Sigmoid colon (tissue), 7 donors: ENCODE measurements around the gene MUC5AC. TPM values are rescaled to one million over a fixed set of nuclear protein-coding genes. Genes with fewer than 3 reads are reported as not detected.

ENCODE experiments used
- DNase-seq: peaks from one replicate; pipeline ENCODE4 v3.0.0-alpha.2; 2019
- H3K27ac ChIP-seq, 4 donors: fragments of 200-600 bp; sonication (generic); one replicate each; pipeline ENCODE4 v1.5.1; 2016 to 2019; ENCODE audit warnings: mild to moderate bottlenecking in 1 of 4
- H3K27me3 ChIP-seq, 3 donors: fragments of 200-600 bp; sonication (generic); one replicate each; pipeline ENCODE4 v1.5.1; 2019; ENCODE audit warnings: mild to moderate bottlenecking in 1 of 3
- H3K36me3 ChIP-seq, 4 donors: fragments of 200-600 bp; sonication (generic); one replicate each; pipeline ENCODE4 v1.5.1; 2016 to 2019
- H3K4me1 ChIP-seq, 4 donors: fragments of 200-600 bp; sonication (generic); one replicate each; pipeline ENCODE4 v1.5.1; 2017 to 2019
- H3K4me3 ChIP-seq, 4 donors: fragments of 200-600 bp; sonication (generic); one replicate each; pipeline ENCODE4 v1.5.1; 2017 to 2019; ENCODE audit warnings: mild to moderate bottlenecking in 2 of 4, moderate library complexity in 1 of 4
- H3K9me3 ChIP-seq, 4 donors: fragments of 200-600 bp in 3 of 4; sonication (generic) in 3 of 4; one replicate each; pipeline versions ENCODE4 v1.5.1 to v1.6.1; 2013 to 2019
- EP300 ChIP-seq, 4 donors: sonication (generic); formaldehyde crosslinking; IDR thresholded peaks; one replicate each; pipeline ENCODE4 v1.6.1; 2017; ENCODE audit warnings: antibody characterized with exemption in 4 of 4
- POLR2A ChIP-seq, 2 donors: fragments of 450-650 bp; IDR thresholded peaks; one replicate each; pipeline ENCODE4 v1.6.1; 2016; ENCODE audit warnings: antibody characterized with exemption in 2 of 2, mild to moderate bottlenecking in 2 of 2, moderate library complexity in 2 of 2
- POLR2AphosphoS5 ChIP-seq, 4 donors: sonication (generic); formaldehyde crosslinking; IDR thresholded peaks; one replicate each; pipeline ENCODE4 v1.6.1; 2017; ENCODE audit warnings: antibody characterized with exemption in 4 of 4
- WGBS, 2 donors: extraction: QIAGEN DNeasy Blood & Tissue Kit; methylation state at CpG; one replicate each; pipeline ENCODE4 v1.1.7; 2013; 5-methylcytosine and 5-hydroxymethylcytosine counted together
- intact Hi-C: fragments of 100-400 bp; cut with DNase I; formaldehyde crosslinking; loops from one replicate; pipeline ENCODE4 v1.15.1; 2023
- polyA plus RNA-seq, 3 donors: library from polyadenylated mRNA; stranded (reverse); fragments of 200-250 nt; gene quantifications; one replicate each; pipeline ENCODE4 v1.2.3, GENCODE V29; 2013
- total RNA-seq, 4 donors: library from RNA; depleted of rRNA; stranded (reverse); fragments of >200 nt; gene quantifications; one replicate each; pipeline ENCODE4 v1.1.0, GENCODE V29; 2016
- TF ChIP-seq, protein P1 (sequence below), 4 experiments: fragments of 450-650 bp in 3 of 4; fragments of 200-600 bp in 1 of 4; IDR thresholded peaks; one replicate each; pipeline ENCODE4 v1.5.1; 2016 to 2019; ENCODE audit warnings: antibody characterized with exemption in 4 of 4, mild to moderate bottlenecking in 3 of 4, moderate library complexity in 2 of 4
- donor health status: healthy with polysubstance abuse.
- donor health status: Bipolar disorder and iron deficiency.
- donor health status: healthy.

The MUC5AC gene
- total and polyA plus RNA-seq, 7 donors, result under 0.01 to 0.09 (median under 0.01) TPM; not detected in 4

DNA sequence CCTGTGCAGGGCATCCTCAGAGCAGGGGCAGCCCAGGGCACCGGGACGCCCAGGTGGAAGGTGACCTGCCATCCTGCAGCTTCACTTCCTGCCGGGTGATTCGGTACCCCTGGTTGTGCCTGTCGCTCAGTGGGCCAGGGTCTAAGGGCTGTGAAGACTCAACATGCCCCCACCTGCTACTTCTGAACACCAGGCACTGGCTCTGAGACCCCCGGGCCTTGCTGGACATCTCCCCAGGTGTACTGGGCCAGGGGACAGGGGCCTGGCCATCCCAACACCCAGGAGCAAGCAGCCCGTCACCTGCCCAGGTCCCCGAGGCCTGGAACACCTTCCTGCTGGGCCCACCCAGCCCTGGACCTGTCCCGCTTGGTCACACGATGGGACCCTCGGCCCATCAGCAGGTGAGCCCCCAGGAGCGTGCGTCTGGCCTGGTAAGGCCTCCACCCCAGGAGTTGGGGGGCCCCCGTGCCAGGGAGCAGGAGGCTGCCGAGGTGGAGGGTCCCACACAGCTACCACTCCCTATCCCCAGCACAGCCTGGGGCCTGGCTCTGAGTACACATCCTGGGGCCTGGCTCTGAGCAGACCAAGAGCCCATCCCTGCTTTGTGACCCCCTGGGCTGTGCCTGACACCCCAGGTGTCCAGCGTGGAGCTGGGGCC, 61.2 kb downstream of the MUC5AC start:
- H3K36me3 ChIP-seq, result no peaks in the 10 kb centered on the region
- DNase-seq, result peak; percentile 47
- no peak overlapping the region for H3K4me3 ChIP-seq
- intact Hi-C loops, result no loop called here
- H3K27ac ChIP-seq, result no peak overlapping the region
- H3K27me3 ChIP-seq, result peaks cover 7 to 56% (median 55%) of the 10 kb centered on the region in 3 donors
- no peaks in the 10 kb centered on the region for H3K9me3 ChIP-seq
- no peaks in the 10 kb centered on the region for H3K4me1 ChIP-seq
- TF ChIP-seq POLR2A (IDR thresholded peaks at IDR 0.05), result no peak
- TF ChIP-seq EP300 (IDR thresholded peaks at IDR 0.05), result no peak
- TF ChIP-seq, protein P1, sequence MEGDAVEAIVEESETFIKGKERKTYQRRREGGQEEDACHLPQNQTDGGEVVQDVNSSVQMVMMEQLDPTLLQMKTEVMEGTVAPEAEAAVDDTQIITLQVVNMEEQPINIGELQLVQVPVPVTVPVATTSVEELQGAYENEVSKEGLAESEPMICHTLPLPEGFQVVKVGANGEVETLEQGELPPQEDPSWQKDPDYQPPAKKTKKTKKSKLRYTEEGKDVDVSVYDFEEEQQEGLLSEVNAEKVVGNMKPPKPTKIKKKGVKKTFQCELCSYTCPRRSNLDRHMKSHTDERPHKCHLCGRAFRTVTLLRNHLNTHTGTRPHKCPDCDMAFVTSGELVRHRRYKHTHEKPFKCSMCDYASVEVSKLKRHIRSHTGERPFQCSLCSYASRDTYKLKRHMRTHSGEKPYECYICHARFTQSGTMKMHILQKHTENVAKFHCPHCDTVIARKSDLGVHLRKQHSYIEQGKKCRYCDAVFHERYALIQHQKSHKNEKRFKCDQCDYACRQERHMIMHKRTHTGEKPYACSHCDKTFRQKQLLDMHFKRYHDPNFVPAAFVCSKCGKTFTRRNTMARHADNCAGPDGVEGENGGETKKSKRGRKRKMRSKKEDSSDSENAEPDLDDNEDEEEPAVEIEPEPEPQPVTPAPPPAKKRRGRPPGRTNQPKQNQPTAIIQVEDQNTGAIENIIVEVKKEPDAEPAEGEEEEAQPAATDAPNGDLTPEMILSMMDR (IDR thresholded peaks at IDR 0.05), result no peak
- TF ChIP-seq POLR2AphosphoS5 (IDR thresholded peaks at IDR 0.05), result no peak
- 20 to 73% methylated on average over 16 of the region's 16 CpGs for WGBS, 2 donors

DNA sequence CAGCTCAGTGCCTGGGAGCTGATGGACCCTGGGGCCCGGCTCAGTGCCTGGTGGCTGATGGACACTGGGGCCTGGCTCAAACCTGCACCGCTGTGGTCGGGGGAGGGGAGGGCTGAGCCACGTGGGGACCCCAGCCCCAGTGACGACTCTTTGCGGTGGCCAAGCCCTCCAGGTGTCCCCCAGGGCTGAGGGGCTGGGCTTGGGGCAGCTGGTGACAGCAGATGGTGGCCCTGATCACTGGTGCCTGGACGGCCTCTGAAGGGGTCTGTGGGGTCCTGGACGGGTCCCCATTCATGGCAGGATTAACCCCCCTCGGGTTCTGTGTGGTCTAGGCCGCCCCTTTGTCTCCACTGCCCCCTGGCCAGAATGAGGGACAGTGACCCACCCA, 61.7 kb downstream of the MUC5AC start:
- peak; percentile 63 for DNase-seq
- TF ChIP-seq POLR2A (IDR thresholded peaks at IDR 0.05), result no peak
- TF ChIP-seq, protein P1 (IDR thresholded peaks at IDR 0.05), result no peak
- no peak for TF ChIP-seq POLR2AphosphoS5 (IDR thresholded peaks at IDR 0.05)
- no peak for TF ChIP-seq EP300 (IDR thresholded peaks at IDR 0.05)
- Histone ChIP-seq H3K9me3 (no peaks in the 10 kb centered on the region), H3K27me3 (peaks cover 7 to 62% (median 61%) of the 10 kb centered on the region in 3 donors), H3K4me3 (no peak overlapping the region), H3K27ac (no peak overlapping the region), H3K36me3 (no peaks in the 10 kb centered on the region), H3K4me1 (no peaks in the 10 kb centered on the region)
- intact Hi-C loops, result no loop called here
- 20 to 62% methylated on average over 10 of the region's 10 CpGs for WGBS, 2 donors

DNA sequence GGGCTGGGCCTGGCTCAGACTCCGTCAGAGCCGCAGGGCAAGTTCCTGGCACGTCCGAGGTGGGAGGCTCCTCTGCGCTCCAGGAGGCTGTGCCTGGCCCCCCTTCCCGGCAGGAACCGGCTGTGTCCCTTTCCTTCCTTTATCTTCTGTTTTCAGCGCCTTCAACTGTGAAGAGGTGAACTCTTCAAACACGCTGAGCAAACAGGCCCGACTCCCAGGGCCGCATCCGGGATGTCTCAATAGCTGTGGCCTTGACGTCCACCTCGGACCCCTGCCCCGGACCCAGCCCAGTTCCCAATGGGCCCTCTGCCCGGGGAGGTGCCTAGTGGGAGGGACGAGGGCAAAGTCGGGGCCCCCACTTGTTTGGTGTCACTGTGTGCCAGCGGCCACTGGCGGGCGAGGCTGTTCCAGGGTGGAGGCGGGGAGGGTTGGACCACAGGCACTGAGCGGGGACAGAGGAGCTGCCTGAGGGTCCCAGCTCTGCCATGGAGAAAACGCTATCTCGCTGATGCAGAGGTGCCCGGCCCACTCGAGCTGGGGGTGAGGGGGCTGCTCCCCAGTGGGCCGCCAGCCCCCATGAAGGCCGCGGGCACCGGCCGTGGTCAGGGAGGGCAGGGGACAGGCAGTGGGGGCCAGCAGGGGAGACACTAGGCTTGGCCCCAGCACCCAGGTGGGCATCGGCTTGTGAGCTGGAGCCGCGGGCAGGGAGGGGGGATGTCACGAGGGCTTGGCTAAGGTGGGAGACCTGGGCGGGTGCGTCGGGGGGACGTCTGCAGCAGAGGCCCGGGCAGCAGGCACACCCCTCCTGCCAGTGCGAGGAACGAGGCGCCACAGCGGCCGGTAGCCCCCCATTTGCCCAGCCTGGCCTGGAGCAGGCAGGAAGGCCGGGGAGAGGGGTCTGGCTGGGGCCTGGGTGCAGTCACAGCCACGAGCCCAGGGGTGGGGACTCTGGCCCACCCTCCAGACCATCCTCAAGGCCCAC, 62.4 kb downstream of the MUC5AC start:
- Histone ChIP-seq H3K27me3 (peaks cover 7 to 68% (median 65%) of the 10 kb centered on the region in 3 donors), H3K9me3 (no peaks in the 10 kb centered on the region), H3K4me1 (no peaks in the 10 kb centered on the region), H3K4me3 (no peak overlapping the region), H3K27ac (no peak overlapping the region), H3K36me3 (no peaks in the 10 kb centered on the region)
- WGBS, 2 donors, result 14 to 55% methylated on average over 48 of the region's 48 CpGs
- TF ChIP-seq POLR2AphosphoS5 (IDR thresholded peaks at IDR 0.05) (no peak), POLR2A (IDR thresholded peaks at IDR 0.05) (no peak), EP300 (IDR thresholded peaks at IDR 0.05) (no peak)
- TF ChIP-seq, protein P1 (IDR thresholded peaks at IDR 0.05), result no peak
- peak; percentile 63 for DNase-seq
- intact Hi-C loops, result no loop called here

DNA sequence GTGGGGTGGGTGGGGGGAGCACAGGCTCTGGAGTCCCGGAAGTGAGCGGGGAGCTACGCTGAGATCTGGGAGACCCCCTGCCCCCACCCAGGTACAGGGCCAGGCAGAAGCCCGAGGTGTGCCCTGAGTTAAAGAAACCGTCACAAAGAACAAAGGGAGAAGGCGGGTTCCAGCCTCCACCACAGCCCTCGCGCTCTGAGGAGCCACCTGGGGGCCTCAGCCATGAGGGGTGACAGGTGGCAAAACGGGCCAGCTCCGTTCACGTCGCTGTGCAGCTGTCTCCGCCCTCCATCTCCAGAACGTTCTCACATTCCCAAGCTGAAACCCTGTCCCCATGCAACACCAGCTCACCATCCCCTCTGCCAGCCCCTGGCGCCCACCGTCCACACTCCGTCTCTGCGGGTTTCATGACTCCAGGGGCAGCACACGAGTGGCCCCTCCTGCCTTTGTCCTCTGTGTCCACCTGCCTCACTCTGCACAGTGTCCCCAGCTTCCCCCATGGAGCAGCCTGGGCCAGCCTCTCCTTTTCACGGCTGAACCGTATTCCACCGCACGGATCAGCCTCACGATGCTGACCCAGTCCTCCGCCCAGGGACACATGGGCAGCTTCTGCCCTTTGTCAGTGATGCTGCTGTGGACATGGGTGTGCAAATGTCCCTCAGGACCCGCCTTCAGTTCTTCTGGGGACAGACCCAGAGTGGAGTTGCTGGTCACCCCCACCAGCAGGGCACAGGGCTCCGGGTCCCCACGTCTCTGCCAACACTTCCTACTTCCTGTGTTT, 63.4 kb downstream of the MUC5AC start:
- Histone ChIP-seq H3K36me3 (no peaks in the 10 kb centered on the region), H3K9me3 (no peaks in the 10 kb centered on the region), H3K4me3 (no peak overlapping the region), H3K27ac (no peak overlapping the region), H3K27me3 (peaks cover 7 to 76% (median 68%) of the 10 kb centered on the region in 3 donors), H3K4me1 (no peaks in the 10 kb centered on the region)
- peak; percentile 50 for DNase-seq
- WGBS, 2 donors, result 45 to 61% methylated on average over 28 of the region's 28 CpGs
- intact Hi-C loops, result no loop called here
- TF ChIP-seq, protein P1 (IDR thresholded peaks at IDR 0.05), result no peak
- no peak for TF ChIP-seq EP300 (IDR thresholded peaks at IDR 0.05)
- no peak for TF ChIP-seq POLR2A (IDR thresholded peaks at IDR 0.05)
- no peak for TF ChIP-seq POLR2AphosphoS5 (IDR thresholded peaks at IDR 0.05)
